Kidney tubule cell (primary cell): ENCODE data around the gene MUC5AC.
"Not testable (repeated sequence)": the region's sequence is repeated elsewhere in the genome, so short reads cannot be mapped to it uniquely, and the experiment has no call there.

Source experiments
- DNase-seq: peaks from one replicate; pipeline ENCODE4 v3.0.0-alpha.2; 2018; ENCODE audit warnings: low spot score

The MUC5AC gene

GRCh38 chr11:1157645-1158591 lies at the start of gene MUC5AC:
Gene MUC5AC, plus strand, starts transcription at chr11:1157953. Its CDS starts 47 bp downstream, at chr11:1158000.
- DNase-seq = no peak

DNA sequence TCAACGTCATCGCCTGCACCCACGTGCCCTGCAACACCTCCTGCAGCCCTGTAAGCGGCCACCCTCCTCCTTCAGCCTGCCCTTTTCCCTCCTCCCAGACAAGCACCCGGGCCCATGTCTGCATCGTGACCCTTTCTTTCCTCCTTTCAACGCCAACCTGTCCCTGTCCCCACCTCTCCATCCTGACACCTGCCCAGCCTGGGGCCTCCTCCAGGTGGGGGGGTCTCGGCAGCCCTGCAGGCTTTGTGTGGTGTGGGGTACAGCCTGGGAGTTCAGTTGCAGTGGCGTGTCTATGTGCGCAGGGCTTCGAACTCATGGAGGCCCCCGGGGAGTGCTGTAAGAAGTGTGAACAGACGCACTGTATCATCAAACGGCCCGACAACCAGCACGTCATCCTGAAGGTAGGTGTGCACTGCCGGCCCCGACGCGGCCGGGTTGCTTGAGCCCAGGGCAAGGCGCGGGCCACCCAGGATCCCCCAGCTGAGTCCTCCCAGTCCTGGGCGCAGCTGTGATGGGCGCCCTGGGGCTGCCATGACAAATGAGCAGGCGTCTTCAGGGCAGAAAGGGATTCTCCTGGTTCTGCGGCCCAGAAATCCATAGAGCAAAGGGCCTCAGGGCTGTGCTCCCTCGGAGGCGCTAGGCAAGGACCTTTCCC lies 49.4 kb upstream of the MUC5AC start:
- no peak for DNase-seq

DNA sequence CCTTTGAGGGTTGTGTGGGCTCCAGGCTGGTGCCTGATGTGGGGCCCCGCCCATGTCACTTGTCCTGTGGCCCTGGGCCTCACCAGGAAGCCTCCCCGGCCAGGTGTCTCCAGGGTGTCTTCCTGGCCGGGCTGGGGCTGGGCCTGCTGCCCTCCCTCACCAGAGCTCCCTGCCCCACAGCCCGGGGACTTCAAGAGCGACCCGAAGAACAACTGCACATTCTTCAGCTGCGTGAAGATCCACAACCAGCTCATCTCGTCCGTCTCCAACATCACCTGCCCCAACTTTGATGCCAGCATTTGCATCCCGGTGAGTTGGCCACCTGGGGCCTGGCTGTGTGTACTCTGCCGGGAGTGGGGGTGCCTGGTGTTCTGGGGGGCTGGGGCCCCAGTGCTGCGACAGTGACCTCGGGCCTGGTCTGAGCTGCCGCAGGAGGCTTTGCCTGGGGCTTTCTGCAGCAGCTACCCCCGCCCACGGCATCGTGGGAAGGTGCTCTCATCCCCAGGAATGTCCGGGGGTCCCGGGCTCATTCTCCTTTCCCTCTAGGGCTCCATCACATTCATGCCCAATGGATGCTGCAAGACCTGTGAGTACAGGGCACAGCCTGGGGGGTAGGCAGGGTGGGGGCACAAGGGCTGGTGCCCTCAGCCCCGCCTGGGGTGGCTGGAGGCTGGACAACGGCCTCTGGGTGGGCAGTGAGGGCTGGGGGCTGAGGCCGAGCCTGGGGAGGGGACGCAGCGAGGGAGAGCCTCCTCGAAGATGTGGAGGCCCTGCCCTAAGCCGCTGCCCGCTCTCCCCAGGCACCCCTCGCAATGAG lies 48.4 kb upstream of the MUC5AC start:
- no peak for DNase-seq

GRCh38 chr11:1109918-1110705 lies 47.6 kb upstream of the MUC5AC start:
- no peak for DNase-seq

GRCh38 chr11:1111545-1112212 lies 46.1 kb upstream of the MUC5AC start:
- no peak for DNase-seq

GRCh38 chr11:1112351-1113191 lies 45.2 kb upstream of the MUC5AC start:
- DNase-seq = no peak

GRCh38 chr11:1113405-1114201 lies 44.1 kb upstream of the MUC5AC start:
- no peak for DNase-seq

DNA sequence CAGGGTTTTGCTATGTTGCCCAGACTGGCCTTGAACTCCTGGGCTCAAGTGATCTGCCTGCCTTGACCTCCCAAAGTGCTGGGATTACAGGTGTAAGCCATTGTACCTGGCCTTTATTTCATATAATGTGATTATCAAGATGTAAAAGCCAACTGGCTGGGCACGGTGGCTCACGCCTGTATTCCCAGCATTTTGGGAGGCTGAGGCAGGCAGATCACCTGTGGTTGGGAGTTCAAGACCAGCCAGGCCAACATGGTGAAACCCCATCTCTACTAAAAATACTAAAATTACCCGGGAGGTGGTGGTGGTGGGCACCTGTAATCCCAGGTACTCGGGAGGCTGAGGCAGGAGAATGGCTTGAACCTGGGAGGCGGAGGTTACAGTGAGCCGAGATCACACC lies 42.5 kb upstream of the MUC5AC start:
- not testable (repeated sequence) for DNase-seq

DNA sequence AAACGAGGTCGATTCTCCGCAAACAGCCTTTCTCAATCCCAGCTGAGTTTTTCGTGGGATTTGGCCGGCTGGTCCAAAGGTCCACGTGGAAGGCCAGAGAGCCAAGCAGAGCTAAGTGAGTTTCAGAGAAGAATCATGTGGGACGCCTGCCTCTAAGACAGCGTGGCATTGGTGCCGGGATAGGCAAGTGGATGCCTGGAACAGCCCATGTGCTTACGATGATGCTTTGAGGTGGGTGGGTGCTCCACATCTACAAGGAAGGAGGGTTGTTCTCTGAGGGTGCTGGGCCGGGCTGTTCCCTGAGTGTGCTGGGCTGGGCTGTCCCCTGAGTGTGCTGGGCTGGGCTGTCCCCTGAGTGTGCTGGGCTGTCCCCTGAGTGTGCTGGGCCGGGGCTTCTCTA lies 41.6 kb upstream of the MUC5AC start:
- no peak for DNase-seq

DNA sequence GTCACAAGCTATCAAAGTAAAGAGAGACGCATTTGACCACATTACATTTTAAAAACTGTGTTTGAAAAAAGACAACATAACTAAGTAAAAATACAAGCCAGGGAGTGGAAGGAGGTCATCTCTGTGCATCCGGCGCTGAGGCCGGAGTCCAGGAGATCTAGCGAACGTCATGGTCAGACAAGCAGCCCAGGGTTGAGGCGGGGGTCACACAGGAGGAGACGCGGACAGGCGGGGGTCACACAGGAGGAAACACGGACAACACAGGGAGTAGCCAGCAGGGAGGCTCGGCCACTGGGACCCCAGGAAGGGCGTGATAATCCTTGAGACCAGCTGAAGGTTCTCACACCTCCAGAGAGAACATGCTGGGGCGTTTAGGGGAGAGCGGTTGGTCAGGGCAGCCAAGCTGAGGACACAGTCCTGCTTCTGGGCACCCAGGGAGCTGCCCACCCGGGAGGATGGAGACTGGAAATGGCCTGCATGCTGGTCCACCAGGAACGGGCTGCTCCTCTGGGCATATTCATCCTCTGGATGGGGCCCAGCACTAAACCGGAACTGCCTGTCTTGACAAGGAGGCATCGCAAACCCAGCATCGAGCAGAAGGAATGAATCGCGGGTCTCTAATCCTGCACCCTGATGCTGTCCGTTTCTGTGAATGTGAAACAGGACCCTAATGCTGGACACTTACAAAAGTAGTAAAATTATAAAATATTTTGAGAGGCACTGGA lies 40.9 kb upstream of the MUC5AC start:
- DNase-seq = no peak

DNA sequence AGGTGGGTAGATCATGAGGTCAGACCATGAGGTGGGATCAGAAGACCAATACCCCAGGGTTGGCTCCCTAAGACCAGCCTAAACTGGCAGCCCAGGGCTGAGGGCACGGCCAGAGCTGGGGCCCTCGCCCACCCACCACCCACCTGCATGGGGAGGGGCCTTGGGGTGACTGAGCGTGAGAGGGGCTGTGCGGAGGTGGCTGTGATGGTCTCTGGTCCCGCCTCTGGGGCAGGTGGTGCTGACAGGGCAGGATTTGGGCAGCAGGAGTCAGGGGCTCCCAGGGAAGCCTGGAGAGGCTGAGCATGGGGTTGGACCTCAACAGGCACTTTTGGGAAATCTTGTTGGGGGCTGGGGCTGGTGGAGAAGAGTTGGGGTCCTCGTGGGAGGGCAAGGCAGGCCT lies 39.8 kb upstream of the MUC5AC start:
- no peak for DNase-seq

- DNase-seq = no peak
These were observed 38.8 kb upstream of the MUC5AC start for GRCh38 chr11:1118755-1119603.

DNA sequence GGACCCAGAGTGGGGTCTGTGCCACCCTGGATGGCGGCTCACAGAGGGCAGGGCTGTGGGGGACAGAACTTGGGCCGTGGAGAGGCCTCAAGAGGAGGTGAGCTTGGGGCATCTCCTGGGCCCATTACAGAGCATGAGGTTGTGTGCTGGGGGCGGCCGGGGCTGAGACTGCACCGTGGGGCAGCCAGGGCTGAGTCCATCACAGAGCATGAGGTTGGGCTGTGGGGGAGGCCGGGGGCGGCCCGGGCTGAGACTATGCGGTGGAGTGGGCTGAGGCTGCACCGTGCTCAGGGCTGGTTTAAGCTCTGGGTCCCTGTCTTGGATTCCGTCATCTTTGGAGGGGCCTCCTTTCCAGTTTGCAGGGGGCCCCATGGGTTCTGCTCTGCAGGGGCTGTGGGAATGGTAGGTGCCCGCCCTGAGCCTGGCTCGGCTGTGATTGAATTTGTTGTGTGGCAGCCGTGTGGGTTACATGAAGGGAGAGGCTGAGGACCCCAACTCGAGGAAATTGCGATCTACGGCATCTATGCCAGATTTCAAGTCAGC lies 38.1 kb upstream of the MUC5AC start:
- DNase-seq = no peak

- DNase-seq = no peak
These were observed 37.0 kb upstream of the MUC5AC start for GRCh38 chr11:1120532-1121330.

GRCh38 chr11:1121331-1121812 lies 36.4 kb upstream of the MUC5AC start:
- no peak for DNase-seq
